ENCODE results near the gene PDSS2.

PDSS2 gene

DNA sequence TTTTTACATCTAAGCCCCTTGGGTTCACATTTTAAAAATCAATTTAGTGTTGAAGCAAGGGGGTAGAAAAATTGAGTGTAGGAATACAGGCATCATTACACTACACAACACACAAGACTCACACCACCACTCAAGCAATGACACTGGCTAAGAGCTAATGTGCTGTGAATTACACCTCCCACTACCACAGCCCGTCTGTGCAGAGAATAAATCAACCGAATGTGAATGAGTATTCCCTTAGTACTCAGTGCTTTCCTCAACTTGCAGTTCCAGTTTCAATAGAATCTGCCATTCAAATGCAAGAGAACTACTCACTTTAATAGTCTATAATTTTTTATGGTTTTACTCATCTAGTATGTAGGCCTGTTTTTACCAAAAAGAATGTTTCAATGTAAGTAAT is 114.4 kb downstream of the PDSS2 start:
- Histone ChIP-seq H3K36me3 (ENCODE audit: insufficient read depth, low read length) (no peaks in the 10 kb centered on the region), H3K9me3 (ENCODE audit: control insufficient read depth, insufficient read depth, low read length) (no peaks in the 10 kb centered on the region), H3K9ac (ENCODE audit: low read depth, low read length) (no peak overlapping the region), H3K4me1 (ENCODE audit: insufficient read depth, low read length) (no peaks in the 10 kb centered on the region)

- no peaks in the 10 kb centered on the region for H3K4me1 ChIP-seq (ENCODE audit: insufficient read depth, low read length)
- no peaks in the 10 kb centered on the region for H3K36me3 ChIP-seq (ENCODE audit: insufficient read depth, low read length)
- no peak overlapping the region for H3K9ac ChIP-seq (ENCODE audit: low read depth, low read length)
- no peaks in the 10 kb centered on the region for H3K9me3 ChIP-seq (ENCODE audit: control insufficient read depth, insufficient read depth, low read length)
These were observed 115.0 kb downstream of the PDSS2 start for GRCh38 chr6:107344383-107344782.

- Histone ChIP-seq H3K9ac (ENCODE audit: low read depth, low read length) (no peak overlapping the region), H3K9me3 (ENCODE audit: control insufficient read depth, insufficient read depth, low read length) (no peaks in the 10 kb centered on the region), H3K4me1 (ENCODE audit: insufficient read depth, low read length) (no peaks in the 10 kb centered on the region; the same call in 1 of the 2 replicates), H3K36me3 (ENCODE audit: insufficient read depth, low read length) (no peaks in the 10 kb centered on the region)
These were observed 117.2 kb downstream of the PDSS2 start for GRCh38 chr6:107342144-107342543.

- Histone ChIP-seq H3K9ac (ENCODE audit: low read depth, low read length) (no peak overlapping the region), H3K4me1 (ENCODE audit: insufficient read depth, low read length) (no peaks in the 10 kb centered on the region; the same call in 1 of the 2 replicates), H3K9me3 (ENCODE audit: control insufficient read depth, insufficient read depth, low read length) (no peaks in the 10 kb centered on the region), H3K36me3 (ENCODE audit: insufficient read depth, low read length) (no peaks in the 10 kb centered on the region)
These were observed 118.5 kb downstream of the PDSS2 start for GRCh38 chr6:107340881-107341280.

DNA sequence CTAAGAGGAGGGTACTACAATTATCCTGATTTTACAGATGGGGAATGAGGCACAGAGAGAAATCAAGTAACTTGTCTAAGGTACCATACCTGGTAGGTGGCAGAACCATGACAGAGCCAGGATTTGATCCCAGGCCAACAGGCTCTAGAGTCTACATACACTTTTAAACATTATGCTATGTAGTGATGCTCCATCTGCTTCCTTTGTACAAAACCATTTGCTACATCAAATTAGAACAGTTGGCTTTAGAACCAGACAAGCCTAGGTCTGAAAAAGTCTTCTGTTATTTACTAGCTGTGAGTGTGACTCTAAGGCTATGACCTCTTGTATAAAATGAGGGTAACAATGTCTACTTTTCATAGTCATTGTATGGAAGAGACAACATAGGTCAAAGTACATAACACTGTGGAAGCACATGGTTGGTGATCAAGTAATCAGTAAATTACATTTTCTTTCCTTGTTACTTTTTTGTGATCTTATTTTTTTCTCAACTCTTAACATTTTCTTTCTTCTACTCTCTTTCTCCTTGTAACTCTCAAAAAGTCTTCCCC is 122.1 kb downstream of the PDSS2 start:
- H3K9ac ChIP-seq (ENCODE audit: low read depth, low read length) = no peak overlapping the region
- H3K36me3 ChIP-seq (ENCODE audit: insufficient read depth, low read length) = no peaks in the 10 kb centered on the region
- H3K9me3 ChIP-seq (ENCODE audit: control insufficient read depth, insufficient read depth, low read length) = no peaks in the 10 kb centered on the region
- no peaks in the 10 kb centered on the region; the same call in 1 of the 2 replicates for H3K4me1 ChIP-seq (ENCODE audit: insufficient read depth, low read length)

DNA sequence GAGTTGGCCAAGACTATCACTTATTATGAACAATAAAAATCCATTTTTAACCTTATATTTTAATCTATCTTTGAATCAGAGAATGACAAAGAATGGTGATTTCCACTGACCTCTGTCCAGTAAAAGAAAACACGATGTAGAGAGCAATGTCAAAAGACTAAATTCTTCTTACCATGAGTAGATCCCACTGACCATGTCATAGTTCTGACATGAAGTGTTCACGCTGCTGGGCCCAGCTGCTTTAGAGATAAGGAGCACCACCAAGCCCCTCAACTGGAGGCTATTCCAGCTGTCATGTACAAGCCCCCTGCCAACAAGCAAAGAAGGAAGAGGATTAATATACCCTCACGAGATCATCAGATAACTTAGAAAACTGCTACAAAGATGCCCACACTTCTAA is 125.3 kb downstream of the PDSS2 start:
- Histone ChIP-seq H3K4me1 (ENCODE audit: insufficient read depth, low read length) (no peaks in the 10 kb centered on the region; the same call in 1 of the 2 replicates), H3K36me3 (ENCODE audit: insufficient read depth, low read length) (no peaks in the 10 kb centered on the region), H3K9ac (ENCODE audit: low read depth, low read length) (no peak overlapping the region), H3K9me3 (ENCODE audit: control insufficient read depth, insufficient read depth, low read length) (no peaks in the 10 kb centered on the region)

DNA sequence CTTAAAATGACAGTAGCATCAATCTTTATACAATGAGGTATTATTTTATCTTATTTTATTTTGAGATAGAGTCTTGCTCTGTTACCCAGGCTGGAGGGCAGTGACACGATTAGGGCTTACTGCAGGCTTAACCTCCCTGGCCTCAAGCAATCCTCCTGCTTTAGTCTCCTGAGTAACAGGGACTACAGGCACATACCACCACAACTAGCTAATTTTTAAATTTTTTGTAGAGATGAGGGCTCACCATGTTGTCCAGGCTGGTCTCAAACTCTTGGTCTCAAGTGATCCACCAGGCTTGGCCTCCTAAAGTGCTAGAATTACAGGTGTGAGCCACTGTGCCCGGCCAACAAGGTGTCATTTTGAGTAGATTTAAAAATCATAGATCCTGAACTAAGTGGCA is 125.9 kb downstream of the PDSS2 start:
- H3K9me3 ChIP-seq (ENCODE audit: control insufficient read depth, insufficient read depth, low read length) = no peaks in the 10 kb centered on the region
- H3K4me1 ChIP-seq (ENCODE audit: insufficient read depth, low read length) = no peaks in the 10 kb centered on the region; the same call in 1 of the 2 replicates
- no peaks in the 10 kb centered on the region for H3K36me3 ChIP-seq (ENCODE audit: insufficient read depth, low read length)
- no peak overlapping the region for H3K9ac ChIP-seq (ENCODE audit: low read depth, low read length)

DNA sequence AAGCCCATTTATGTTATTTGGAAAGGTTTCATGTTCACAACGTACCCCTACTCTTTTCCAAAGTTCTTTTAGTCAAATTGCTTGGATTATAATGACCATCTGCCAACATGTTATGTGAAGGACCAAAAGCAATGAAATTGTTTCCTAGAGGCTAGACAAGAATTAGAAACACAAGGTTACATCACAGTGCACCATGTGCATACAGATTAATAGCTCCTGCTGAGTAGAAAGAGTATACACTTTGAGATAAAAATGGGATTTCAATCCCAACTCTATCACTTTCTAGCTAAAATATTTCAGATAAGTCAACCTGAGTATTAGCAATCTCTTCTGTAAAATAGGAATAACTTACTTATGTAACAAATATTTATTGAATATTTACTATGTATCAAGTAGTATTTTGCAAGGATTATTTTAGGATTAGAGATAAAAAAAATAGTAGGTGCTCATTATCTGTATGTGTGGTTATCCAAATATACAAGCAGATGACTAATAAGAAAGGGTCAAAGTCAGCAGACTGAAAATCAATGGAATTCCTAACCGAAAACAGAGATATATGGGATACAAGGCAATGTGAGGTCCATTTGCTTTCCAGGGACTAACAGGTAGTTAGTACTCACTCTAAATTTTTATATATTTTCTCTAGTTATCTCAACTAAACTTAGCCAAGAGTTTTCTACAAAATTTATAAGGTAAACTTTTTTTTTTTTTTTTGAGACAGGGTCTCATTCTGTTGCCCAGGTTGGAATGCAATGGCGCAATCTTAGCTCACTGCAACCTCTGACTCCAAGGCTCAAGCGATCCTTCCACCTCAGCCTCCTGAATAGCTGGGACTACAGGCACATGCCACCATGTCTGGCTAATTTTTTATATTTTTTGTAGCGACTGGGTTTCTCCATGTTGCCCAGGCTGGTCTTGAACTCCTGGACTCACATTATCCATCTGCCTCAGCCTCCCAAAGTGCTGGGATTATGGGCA is 127.7 kb downstream of the PDSS2 start:
- Histone ChIP-seq H3K9me3 (ENCODE audit: control insufficient read depth, insufficient read depth, low read length) (no peaks in the 10 kb centered on the region), H3K4me1 (ENCODE audit: insufficient read depth, low read length) (no peaks in the 10 kb centered on the region)

GRCh38 chr6:107330168-107330567 is 129.2 kb downstream of the PDSS2 start:
- Histone ChIP-seq H3K9ac (ENCODE audit: low read depth, low read length) (no peak overlapping the region), H3K36me3 (ENCODE audit: insufficient read depth, low read length) (no peaks in the 10 kb centered on the region), H3K4me1 (ENCODE audit: insufficient read depth, low read length) (no peaks in the 10 kb centered on the region), H3K9me3 (ENCODE audit: control insufficient read depth, insufficient read depth, low read length) (no peaks in the 10 kb centered on the region)

More for the DNA sequence above, 127.7 kb downstream of the PDSS2 start:
- Histone ChIP-seq H3K9ac (ENCODE audit: low read depth, low read length) (no peak overlapping the region), H3K36me3 (ENCODE audit: insufficient read depth, low read length) (no peaks in the 10 kb centered on the region)

DNA sequence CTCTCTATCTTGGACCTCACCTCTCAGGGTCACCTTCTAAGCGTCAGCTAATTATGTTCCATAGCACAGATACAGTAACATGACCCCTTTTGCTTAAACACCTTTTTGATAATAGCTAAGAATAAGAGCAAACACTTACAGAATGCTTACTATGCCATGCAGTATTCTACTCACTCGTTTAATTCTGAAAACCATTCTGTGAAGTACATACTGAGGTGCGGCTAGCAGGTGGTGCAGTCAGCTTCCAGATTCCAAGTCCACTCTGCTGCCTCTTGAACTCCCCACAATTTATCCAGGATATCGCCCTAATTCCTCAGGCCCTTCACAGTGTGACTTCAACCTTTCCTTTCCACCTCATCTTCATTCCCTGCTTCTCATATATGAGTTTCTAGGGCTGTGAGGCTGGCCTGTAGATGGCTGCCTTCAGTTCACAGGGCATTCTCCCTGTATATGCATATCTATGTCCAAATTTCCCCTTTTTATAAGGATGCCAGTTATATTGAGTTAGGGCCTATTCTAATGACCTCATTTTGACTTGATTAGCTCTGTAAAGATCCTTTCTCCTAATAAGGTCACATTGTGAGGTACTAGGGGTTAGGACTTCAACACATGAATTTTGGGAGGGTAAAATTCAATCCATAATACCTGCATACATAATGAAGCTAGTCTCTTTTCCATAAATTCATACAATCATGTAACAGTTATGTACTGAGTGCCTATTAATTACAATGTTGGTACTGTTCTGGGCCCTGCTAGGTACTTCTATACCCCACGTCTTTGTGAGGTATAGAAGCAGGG is 130.1 kb downstream of the PDSS2 start:
- Histone ChIP-seq H3K9me3 (ENCODE audit: control insufficient read depth, insufficient read depth, low read length) (no peaks in the 10 kb centered on the region), H3K9ac (ENCODE audit: low read depth, low read length) (no peak overlapping the region), H3K4me1 (ENCODE audit: insufficient read depth, low read length) (no peaks in the 10 kb centered on the region), H3K36me3 (ENCODE audit: insufficient read depth, low read length) (no peaks in the 10 kb centered on the region)

DNA sequence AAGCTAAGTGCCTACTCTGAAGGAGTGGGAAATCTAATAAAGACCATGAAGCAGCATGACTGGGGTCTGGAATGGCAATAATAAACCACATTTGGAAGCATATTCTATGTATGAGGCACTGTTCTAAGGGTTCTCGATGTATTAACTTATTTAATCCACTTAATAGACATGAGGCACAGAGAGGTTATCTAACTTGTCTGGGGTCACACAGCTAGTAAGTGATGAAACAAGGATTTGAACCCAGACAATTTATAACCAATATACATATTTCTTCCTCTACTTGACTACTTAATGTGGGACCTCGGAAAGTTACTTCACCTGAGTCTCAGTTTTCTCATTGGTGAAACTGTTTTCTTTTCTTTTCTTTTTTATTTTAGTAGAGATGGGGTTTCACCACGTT is 131.3 kb downstream of the PDSS2 start:
- Histone ChIP-seq H3K9ac (ENCODE audit: low read depth, low read length) (no peak overlapping the region), H3K9me3 (ENCODE audit: control insufficient read depth, insufficient read depth, low read length) (no peaks in the 10 kb centered on the region), H3K4me1 (ENCODE audit: insufficient read depth, low read length) (no peaks in the 10 kb centered on the region), H3K36me3 (ENCODE audit: insufficient read depth, low read length) (no peaks in the 10 kb centered on the region)

GRCh38 chr6:107323133-107323785 is 136.1 kb downstream of the PDSS2 start:
- Histone ChIP-seq H3K4me1 (ENCODE audit: insufficient read depth, low read length) (no peaks in the 10 kb centered on the region), H3K9ac (ENCODE audit: low read depth, low read length) (no peak overlapping the region), H3K9me3 (ENCODE audit: control insufficient read depth, insufficient read depth, low read length) (no peaks in the 10 kb centered on the region), H3K36me3 (ENCODE audit: insufficient read depth, low read length) (no peaks in the 10 kb centered on the region)

DNA sequence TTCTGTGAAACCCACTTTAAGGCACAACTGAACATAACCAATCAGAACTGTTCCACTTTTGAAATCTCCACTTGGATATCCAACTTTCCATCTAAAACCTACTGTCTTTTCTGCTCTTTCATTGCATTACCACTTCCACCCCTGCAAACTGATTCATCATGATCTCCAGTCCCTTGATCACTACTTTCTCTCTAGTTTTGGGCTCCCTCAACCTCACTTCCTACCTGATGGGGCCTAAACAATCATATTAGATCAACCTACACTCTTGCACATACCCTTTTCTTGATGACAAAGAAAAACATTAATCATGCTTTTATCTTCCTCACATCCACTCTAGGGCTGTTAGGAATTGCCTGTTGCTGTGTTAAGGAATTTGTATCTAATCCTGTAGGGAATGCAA is 137.6 kb downstream of the PDSS2 start:
- no peaks in the 10 kb centered on the region for H3K4me1 ChIP-seq (ENCODE audit: insufficient read depth, low read length)
- H3K9ac ChIP-seq (ENCODE audit: low read depth, low read length) = no peak overlapping the region
- no peaks in the 10 kb centered on the region for H3K9me3 ChIP-seq (ENCODE audit: control insufficient read depth, insufficient read depth, low read length)
- no peaks in the 10 kb centered on the region for H3K36me3 ChIP-seq (ENCODE audit: insufficient read depth, low read length)

DNA sequence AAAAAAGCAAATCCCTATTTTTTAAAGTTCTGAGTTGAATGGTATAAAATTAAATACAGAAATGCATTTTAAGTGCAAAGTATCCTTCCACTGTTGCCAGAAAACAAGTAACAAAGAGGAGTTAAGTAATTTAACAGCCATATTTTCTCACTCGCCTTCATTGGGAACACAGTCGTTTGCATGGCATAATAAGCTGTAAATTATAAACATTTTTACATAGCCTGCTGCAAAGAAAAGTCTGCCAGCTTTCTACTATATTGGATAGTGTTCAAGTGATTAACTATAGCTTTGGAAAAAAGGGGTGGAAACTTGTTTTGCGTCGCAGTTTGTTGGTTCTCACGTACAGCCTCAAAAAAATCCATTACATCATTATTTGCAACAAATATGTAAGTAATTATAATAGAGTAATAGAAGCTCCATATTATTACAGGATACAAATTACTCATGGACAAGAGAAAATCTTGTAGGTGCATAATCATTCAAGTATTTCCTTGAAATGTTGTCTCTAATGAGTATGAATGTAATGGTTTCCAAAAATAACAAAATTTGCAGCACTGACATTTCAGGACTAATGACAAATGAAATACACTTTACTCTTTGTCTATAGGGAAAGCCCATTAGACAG is 139.3 kb downstream of the PDSS2 start:
- Histone ChIP-seq H3K4me1 (ENCODE audit: insufficient read depth, low read length) (no peaks in the 10 kb centered on the region), H3K9me3 (ENCODE audit: control insufficient read depth, insufficient read depth, low read length) (no peaks in the 10 kb centered on the region), H3K36me3 (ENCODE audit: insufficient read depth, low read length) (no peaks in the 10 kb centered on the region), H3K9ac (ENCODE audit: low read depth, low read length) (no peak overlapping the region)

All from ES-I3 (cell line).